Measurements from ENCODE around the gene ICAM4. TPM values are rescaled to one million over a fixed set of nuclear protein-coding genes. Genes with fewer than 3 reads are reported as not detected.

ICAM4 gene
- total and polyA plus RNA-seq, 2 of the 13 experiments (the other 11 are each of a cell fraction or from before 2014, with no cell fraction given): 2.9 to 4.0 TPM

DNA sequence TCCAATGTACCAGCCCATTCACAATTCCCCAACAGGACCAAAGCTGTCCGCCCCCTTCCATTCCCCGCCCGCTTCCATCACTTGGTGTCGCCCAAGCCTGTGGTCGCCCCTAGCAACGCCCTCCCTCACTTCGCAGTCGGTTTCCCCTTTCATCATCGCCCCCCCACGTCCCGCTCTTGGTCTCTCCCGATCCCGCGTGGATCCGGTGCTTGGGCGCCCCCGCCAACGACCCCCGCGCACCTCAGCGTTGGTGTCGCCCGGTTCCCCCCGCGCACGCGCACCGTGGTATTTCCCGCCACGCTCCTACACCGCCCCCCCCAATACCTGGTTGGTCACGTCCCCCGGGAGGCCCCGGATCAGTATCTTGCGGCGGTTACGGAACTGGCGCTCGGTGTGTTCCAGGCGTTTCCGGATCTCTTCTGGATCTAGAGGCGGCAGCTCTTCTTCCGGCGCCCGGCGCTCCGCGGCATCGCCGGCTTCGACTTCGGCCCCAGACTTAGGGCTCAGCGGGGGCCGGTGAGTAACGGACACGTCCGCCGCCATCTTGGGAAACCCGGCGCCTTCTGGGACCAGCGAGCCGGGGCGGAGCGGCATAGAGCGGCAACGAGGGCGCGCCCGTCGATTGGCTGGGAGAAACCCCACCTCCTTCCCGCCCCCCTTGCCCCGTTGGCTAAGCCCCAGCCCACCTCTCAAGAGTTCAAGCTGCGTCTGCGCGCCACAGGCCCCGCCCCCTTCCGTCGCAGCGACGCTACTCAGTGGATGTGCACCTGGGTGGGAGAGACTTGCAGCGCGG is 46.4 kb downstream of the ICAM4 start, which contains the start of gene RAVER1 (continued):
- TF ChIP-seq, protein P1, sequence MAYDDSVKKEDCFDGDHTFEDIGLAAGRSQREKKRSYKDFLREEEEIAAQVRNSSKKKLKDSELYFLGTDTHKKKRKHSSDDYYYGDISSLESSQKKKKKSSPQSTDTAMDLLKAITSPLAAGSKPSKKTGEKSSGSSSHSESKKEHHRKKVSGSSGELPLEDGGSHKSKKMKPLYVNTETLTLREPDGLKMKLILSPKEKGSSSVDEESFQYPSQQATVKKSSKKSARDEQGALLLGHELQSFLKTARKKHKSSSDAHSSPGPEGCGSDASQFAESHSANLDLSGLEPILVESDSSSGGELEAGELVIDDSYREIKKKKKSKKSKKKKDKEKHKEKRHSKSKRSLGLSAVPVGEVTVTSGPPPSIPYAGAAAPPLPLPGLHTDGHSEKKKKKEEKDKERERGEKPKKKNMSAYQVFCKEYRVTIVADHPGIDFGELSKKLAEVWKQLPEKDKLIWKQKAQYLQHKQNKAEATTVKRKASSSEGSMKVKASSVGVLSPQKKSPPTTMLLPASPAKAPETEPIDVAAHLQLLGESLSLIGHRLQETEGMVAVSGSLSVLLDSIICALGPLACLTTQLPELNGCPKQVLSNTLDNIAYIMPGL (CRISPR knock-in tag; IDR thresholded peaks at IDR 0.05; ENCODE audit: borderline replicate concordance in 1 of 2, low read depth in 1 of 2): peak in 1 of 2 experiments; percentile 79; a peak in 2 of 4 replicates
- TF ChIP-seq HOXA3 (CRISPR knock-in tag; IDR thresholded peaks at IDR 0.05) (peak; percentile 51; the same call in 1 of the 2 replicates), AKAP8 (CRISPR knock-in tag; IDR thresholded peaks at IDR 0.05) (no peak), ZNF160 (CRISPR knock-in tag; IDR thresholded peaks at IDR 0.05) (peak; percentile 88), KLF12 (CRISPR knock-in tag; IDR thresholded peaks at IDR 0.05; ENCODE audit: borderline replicate concordance) (no peak), HNRNPK (IDR thresholded peaks at IDR 0.05; ENCODE audit: low read depth, low read length, poor library complexity, severe bottlenecking) (peak; percentile 87), ZNF431 (CRISPR knock-in tag; IDR thresholded peaks at IDR 0.05; ENCODE audit: borderline replicate concordance, low read depth) (peak; percentile 66; the same call in 1 of the 2 replicates), NRL (CRISPR knock-in tag; IDR thresholded peaks at IDR 0.05; ENCODE audit: borderline replicate concordance) (peak; percentile 57; the same call in 1 of the 2 replicates), ZSCAN21 (CRISPR knock-in tag; IDR thresholded peaks at IDR 0.05; ENCODE audit: borderline replicate concordance) (peak; percentile 82; the same call in 1 of the 2 replicates), ZNF780A (CRISPR knock-in tag; IDR thresholded peaks at IDR 0.05) (no peak), ZNF724P (CRISPR knock-in tag; IDR thresholded peaks at IDR 0.05; ENCODE audit: borderline replicate concordance) (no peak; the same call in 1 of the 2 replicates), ZBTB8A (CRISPR knock-in tag; IDR thresholded peaks at IDR 0.05; ENCODE audit: borderline replicate concordance, low read depth) (peak; percentile 56; the same call in 1 of the 2 replicates), HDAC1 (CRISPR knock-in tag; IDR thresholded peaks at IDR 0.05) (peak; percentile 91), ZNF589 (CRISPR knock-in tag; conservative IDR thresholded peaks at IDR 0.05) (peak; percentile 26; the same call in 1 of the 2 replicates), ZNF367 (CRISPR knock-in tag; IDR thresholded peaks at IDR 0.05; ENCODE audit: borderline replicate concordance) (no peak), ZBTB38 (CRISPR knock-in tag; IDR thresholded peaks at IDR 0.05) (peak; percentile 14; the same call in 1 of the 2 replicates), DMAP1 (CRISPR knock-in tag; IDR thresholded peaks at IDR 0.05) (peak; percentile 90), NFKB2 (CRISPR knock-in tag; IDR thresholded peaks at IDR 0.05; ENCODE audit: borderline replicate concordance) (peak; percentile 22; the same call in 1 of the 2 replicates), TEAD3 (CRISPR knock-in tag; optimal IDR thresholded peaks at IDR 0.05; ENCODE audit: borderline replicate concordance) (no peak), ELF1 (CRISPR knock-in tag; IDR thresholded peaks at IDR 0.05) (0 out of 2 replicates have a peak, but pooled peaks have one; percentile 38), XRCC5 (optimal IDR thresholded peaks at IDR 0.05; ENCODE audit: low read length) (peak; percentile 18), ZNF792 (CRISPR knock-in tag; IDR thresholded peaks at IDR 0.05) (no peak)
- TF ChIP-seq, protein P2, sequence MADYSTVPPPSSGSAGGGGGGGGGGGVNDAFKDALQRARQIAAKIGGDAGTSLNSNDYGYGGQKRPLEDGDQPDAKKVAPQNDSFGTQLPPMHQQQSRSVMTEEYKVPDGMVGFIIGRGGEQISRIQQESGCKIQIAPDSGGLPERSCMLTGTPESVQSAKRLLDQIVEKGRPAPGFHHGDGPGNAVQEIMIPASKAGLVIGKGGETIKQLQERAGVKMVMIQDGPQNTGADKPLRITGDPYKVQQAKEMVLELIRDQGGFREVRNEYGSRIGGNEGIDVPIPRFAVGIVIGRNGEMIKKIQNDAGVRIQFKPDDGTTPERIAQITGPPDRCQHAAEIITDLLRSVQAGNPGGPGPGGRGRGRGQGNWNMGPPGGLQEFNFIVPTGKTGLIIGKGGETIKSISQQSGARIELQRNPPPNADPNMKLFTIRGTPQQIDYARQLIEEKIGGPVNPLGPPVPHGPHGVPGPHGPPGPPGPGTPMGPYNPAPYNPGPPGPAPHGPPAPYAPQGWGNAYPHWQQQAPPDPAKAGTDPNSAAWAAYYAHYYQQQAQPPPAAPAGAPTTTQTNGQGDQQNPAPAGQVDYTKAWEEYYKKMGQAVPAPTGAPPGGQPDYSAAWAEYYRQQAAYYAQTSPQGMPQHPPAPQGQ (CRISPR knock-in tag; IDR thresholded peaks at IDR 0.05; ENCODE audit: borderline replicate concordance): no peak
- TF ChIP-seq, protein P3, sequence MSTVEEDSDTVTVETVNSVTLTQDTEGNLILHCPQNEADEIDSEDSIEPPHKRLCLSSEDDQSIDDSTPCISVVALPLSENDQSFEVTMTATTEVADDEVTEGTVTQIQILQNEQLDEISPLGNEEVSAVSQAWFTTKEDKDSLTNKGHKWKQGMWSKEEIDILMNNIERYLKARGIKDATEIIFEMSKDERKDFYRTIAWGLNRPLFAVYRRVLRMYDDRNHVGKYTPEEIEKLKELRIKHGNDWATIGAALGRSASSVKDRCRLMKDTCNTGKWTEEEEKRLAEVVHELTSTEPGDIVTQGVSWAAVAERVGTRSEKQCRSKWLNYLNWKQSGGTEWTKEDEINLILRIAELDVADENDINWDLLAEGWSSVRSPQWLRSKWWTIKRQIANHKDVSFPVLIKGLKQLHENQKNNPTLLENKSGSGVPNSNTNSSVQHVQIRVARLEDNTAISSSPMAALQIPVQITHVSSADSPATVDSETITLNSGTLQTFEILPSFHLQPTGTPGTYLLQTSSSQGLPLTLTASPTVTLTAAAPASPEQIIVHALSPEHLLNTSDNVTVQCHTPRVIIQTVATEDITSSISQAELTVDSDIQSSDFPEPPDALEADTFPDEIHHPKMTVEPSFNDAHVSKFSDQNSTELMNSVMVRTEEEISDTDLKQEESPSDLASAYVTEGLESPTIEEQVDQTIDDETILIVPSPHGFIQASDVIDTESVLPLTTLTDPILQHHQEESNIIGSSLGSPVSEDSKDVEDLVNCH (CRISPR knock-in tag; IDR thresholded peaks at IDR 0.05): peak; percentile 83
